HG03354 (cell line): ENCODE data around the gene EDARADD.
"Not testable (repeated sequence)": the region's sequence is repeated elsewhere in the genome, so short reads cannot be mapped to it uniquely, and the experiment has no call there.

ENCODE experiments used
- ATAC-seq: cut with Tn5 transposase; IDR thresholded peaks from one replicate; pipeline ENCODE4 v1.9.1; 2021; ENCODE audit warnings: mild to moderate bottlenecking; ENCODE audit not compliant: unreplicated experiment, poor library complexity, severe bottlenecking

The EDARADD gene

DNA sequence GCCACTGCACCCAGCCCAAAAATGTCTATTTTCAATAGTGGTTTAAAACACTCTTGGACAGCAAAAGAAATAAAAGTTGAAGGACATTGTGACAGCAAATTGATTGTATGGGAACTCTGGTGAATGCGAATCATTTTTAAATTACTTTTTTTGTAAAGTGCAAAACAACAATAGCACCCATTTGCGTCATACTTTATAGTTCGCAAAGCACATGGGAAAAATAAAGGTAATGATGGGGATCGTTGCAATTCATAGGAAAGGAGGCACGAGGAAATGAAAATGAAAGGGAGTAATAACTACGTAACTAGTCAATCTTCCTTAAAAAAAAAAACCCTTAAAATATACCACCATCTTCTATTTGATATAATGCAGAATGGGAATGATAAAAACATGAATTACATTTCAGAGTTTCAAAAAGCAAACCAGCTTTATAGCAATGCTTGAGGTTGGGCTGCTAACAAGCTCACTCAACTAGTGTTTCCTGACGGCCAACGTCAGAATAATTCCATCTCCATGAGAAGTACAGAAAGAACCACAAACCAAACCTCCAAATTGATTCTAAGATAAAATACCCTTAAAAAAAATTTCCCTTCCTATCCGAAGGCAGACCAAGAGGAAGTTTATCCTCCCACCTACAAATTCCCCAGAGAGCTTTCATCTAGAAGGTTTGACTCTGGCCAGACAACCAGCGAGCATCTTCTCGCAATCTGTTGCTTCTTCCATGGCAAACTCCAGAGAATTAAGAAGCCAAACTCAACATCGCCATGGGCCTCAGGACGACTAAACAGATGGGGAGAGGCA lies at the start of gene EDARADD:
TSS of gene EDARADD (plus strand) at position 606 of the 801 bp plus-strand sequence. CDS start at position 765, 159 bp downstream.
- ATAC-seq = no peak

DNA sequence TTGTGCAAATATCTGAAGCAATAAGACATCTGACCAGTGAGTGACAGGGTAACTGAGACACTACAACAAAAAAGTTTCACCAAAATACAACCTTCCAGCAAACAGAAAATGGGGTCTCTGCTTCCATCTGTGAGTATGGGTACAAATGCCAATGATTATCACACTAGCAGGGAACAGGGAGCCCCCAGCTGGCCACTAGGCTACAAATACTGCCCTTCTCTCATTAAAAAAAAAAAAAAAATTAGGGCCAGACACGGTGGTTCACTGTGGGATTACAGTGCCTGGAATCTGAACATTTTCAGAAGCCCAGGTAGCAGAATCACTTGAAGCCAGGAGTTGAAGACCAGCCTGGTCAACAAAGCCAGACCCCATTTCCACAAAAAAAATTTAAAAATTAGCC lies 48.4 kb upstream of the EDARADD start:
- ATAC-seq = no peak

DNA sequence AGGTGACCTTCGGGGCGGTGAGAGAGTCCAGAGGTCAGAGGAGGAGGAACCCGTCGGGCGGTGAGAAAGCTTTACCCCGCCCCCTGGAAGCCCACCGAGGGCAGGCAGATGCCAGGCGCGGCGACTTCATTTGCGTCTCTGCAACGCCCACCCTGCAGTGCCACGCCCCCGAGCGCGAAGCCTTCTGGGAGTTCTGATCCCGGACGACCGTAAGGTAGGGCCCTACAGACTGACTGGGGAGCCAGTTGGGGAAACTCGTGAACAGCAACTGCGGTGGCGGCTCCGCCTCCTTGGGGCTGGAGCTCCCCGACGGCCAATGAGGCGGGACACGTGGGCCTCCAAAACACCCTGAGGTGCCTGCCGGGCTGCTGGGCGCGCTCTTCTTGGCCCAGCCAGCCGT lies 46.0 kb upstream of the EDARADD start:
- ATAC-seq = no peak

GRCh38 chr1:236350308-236350707 lies 43.8 kb upstream of the EDARADD start:
- ATAC-seq = no peak

DNA sequence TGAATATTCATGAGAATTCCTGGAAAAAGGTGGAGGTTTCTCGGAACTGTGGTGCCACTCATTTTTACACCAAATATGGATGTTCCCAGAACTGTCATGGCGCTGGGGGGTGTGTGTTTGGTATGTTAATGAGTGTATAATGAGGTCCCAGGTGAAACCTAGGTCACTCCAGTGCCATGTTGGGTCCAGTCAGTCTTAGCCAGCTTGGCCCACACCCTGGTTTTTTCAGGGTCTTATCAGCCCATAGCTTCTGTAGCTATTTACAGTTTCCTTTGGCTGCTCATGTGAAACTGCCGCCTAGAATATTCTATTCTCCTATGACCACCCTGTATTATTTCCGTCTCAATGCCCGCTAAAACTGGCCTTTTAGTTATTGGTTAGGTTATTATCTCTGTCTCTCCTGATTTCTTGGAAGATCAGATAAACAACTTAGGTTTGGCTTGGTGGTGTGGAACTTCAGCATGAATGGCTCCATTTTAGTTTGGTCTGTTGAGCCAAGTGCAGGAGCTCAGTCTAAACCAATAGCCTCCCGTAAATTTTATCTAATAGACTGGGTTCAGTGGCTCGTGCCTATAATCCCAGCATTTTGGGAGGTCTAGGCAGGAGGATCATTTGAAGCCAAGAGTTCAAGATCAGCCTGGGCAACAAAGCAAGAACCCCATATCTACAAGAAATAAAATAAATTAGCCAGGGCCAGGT lies 42.1 kb upstream of the EDARADD start:
- no peak for ATAC-seq

GRCh38 chr1:236352747-236353146 lies 41.3 kb upstream of the EDARADD start:
- not testable (repeated sequence) for ATAC-seq

DNA sequence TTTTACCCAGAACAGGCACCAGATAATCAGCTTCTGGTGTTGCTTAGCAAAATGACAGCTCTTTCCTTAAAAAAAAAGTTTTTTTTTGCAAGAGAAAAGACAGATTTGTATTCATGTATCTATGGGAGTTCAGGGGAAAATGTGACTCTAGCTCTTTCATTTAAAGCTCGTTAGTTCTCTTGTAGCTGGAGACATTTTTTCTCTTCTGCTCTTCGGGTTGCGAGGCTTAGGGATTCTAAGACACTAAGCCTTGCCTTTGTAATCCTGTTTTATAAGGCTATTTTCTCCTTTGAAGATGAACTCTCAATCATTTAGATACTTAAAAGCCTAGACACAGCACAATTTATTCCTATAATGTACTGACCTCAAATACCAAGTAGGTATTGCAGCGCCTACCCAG lies 40.3 kb upstream of the EDARADD start:
- no peak for ATAC-seq

- no peak for ATAC-seq
These were observed 39.5 kb upstream of the EDARADD start for GRCh38 chr1:236354330-236355147.

DNA sequence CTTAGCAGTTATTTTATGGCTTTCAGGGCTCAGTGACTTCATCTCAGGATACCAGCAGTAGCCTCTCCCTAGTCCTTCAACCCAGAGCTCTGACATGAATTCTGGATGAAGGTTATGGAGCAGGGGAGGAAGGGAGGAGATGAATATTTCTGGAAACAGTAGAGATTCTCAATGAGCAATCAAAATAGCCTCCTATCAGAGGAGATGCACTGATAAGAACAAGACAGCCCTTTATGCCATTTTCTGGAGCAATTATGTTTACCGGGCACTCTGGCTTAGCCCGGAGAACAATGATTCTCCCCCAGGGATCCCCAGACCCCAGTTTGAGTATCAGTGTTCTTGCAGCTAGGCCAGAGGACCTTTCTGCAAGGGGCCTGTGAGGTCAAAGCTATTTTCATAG lies 37.9 kb upstream of the EDARADD start:
- no peak for ATAC-seq

- no peak for ATAC-seq
These were observed 32.0 kb upstream of the EDARADD start for GRCh38 chr1:236361909-236362590.

DNA sequence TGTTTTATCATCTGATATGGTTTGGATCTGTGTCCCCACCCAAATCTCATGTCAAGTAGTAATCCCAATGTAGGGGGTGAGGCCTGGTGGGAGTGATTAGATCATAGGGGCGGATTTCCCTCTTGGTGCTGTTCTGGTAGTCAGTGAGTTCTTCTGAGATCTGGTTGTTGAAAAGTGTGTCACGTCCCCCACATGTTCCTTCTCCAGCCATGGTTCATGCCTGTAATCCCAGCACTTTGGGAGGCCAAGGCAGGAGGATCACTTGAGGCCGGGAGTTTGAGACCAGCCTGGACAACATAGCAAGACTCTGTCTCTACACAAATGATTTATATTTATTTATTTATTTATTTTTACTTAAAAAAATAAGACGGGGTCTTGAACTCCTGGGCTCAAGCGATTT lies 30.8 kb upstream of the EDARADD start:
- no peak for ATAC-seq

- no peak for ATAC-seq
These were observed 28.0 kb upstream of the EDARADD start for GRCh38 chr1:236365999-236366570.

- not testable (repeated sequence) for ATAC-seq
These were observed 27.4 kb upstream of the EDARADD start for GRCh38 chr1:236366681-236367080.

- no peak for ATAC-seq
These were observed 23.7 kb upstream of the EDARADD start for GRCh38 chr1:236370420-236370819.

- ATAC-seq = no peak
These were observed 23.0 kb upstream of the EDARADD start for GRCh38 chr1:236371083-236371482.

GRCh38 chr1:236377832-236378535 lies 16.1 kb upstream of the EDARADD start:
- ATAC-seq = no peak

DNA sequence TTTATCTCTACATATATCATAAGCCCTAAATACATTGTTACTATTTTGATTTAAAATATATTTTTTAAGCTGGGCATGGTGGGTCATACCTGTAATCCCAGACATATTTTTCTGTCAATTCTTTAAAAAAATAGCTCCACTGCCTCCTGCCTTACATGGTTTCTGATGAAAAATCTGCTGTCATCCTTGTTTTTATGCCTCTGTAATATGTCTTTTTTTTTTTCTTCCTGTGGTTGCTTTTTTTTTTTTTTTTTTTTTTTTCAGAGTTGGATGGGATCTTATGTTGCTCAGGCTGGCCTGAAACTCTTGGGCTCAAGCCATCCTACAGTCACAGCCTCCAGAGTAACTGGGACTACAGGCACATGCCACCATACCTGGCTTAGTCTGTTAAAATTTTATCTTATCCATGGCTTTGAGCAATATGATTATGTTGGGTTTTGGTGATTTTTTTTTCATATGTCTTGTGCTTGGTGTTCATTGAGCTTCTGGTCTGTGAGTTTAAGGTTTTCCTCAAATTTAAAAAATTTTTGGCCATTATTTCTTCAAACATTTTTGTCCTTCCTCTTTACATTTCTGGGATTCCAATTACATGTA lies 12.4 kb upstream of the EDARADD start:
- ATAC-seq = no peak

DNA sequence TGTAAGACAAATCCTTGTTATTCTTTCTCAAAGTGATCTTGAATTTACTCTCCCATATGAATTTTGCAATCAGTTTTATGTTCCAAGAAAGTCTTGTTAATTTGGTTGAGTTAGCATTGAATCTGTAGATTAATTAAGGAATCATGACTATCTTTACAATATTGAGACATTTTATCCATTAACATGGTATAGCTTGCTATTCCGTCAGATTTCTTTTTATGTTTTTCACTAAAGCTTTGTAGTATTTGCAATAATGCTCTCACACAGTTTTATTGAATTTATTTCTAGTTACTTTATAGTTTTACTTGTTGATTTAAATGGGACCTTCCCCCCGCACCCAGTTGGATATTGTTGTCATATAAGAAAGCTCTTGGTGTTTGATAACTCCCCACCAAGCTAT lies 5.8 kb upstream of the EDARADD start:
- no peak for ATAC-seq

- ATAC-seq = no peak
These were observed 4.8 kb upstream of the EDARADD start for GRCh38 chr1:236389253-236389652.
